ENCODE results near the gene VAPB. TPM values are rescaled to one million over a fixed set of nuclear protein-coding genes. Genes with fewer than 3 reads are reported as not detected.

The VAPB gene
- total RNA-seq, 1 donor from 2014 or later = 53.8 TPM

DNA sequence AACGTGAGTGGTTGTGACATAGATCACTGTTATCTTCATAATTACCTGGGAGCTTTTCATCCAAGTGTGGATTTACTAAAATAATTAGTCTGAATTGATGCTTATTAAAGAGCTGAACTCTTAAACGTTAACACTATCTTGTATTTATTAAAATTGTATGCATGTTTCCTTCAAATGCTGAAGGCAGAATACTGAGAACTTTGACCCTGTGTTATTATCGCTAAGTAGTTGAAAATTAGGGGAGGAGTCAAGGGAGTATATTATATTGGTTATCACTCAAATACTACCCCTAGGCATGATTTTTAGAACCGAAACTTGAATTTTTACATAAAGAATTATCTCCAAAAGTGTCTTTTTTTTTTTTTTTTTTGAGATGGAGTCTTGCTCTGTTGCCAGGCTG is 5.8 kb downstream of the VAPB start:
- Mint-ChIP-seq H3K27ac (no peak overlapping the region), H3K9me3 (ENCODE audit: low read depth) (no peaks in the 10 kb centered on the region), H3K4me1 (ENCODE audit: low read depth) (peaks cover 21% of the 10 kb centered on the region), H3K27me3 (no peaks in the 10 kb centered on the region), H3K36me3 (ENCODE audit: insufficient read depth) (peaks cover 12% of the 10 kb centered on the region), H3K4me3 (ENCODE audit: low read depth) (no peak overlapping the region)
- no peak for DNase-seq (ENCODE audit: low spot score, unreplicated experiment)
- TF ChIP-seq, protein P1, sequence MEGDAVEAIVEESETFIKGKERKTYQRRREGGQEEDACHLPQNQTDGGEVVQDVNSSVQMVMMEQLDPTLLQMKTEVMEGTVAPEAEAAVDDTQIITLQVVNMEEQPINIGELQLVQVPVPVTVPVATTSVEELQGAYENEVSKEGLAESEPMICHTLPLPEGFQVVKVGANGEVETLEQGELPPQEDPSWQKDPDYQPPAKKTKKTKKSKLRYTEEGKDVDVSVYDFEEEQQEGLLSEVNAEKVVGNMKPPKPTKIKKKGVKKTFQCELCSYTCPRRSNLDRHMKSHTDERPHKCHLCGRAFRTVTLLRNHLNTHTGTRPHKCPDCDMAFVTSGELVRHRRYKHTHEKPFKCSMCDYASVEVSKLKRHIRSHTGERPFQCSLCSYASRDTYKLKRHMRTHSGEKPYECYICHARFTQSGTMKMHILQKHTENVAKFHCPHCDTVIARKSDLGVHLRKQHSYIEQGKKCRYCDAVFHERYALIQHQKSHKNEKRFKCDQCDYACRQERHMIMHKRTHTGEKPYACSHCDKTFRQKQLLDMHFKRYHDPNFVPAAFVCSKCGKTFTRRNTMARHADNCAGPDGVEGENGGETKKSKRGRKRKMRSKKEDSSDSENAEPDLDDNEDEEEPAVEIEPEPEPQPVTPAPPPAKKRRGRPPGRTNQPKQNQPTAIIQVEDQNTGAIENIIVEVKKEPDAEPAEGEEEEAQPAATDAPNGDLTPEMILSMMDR (IDR thresholded peaks at IDR 0.05; ENCODE audit: unreplicated experiment) = no peak

DNA sequence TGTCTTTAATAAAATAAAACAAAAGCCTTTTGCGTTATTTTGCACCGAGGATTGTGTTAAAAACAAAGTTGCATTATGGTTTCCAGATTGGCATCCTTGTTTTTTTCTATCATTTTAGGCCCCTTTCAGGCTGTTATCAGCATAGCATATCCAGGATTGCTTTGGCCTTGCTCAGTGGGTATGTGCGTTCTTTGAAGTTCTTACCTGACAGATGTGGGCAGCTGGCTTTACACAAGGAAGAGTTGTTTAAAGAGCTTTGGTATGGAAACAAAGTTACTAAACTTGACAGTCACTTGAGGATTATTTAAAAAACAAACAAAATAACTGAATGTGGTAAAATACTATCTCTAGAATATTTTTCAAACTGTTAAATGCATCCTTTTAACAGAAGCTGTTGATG is 6.6 kb downstream of the VAPB start:
- no peak for DNase-seq (ENCODE audit: low spot score, unreplicated experiment)
- no peak overlapping the region for H3K4me3 Mint-ChIP-seq (ENCODE audit: low read depth)
- H3K9me3 Mint-ChIP-seq (ENCODE audit: low read depth) = no peaks in the 10 kb centered on the region
- no peak overlapping the region for H3K27ac Mint-ChIP-seq
- H3K4me1 Mint-ChIP-seq (ENCODE audit: low read depth) = peaks cover 16% of the 10 kb centered on the region
- TF ChIP-seq, protein P1 (IDR thresholded peaks at IDR 0.05; ENCODE audit: unreplicated experiment) = no peak
- H3K36me3 Mint-ChIP-seq (ENCODE audit: insufficient read depth) = peaks cover 9% of the 10 kb centered on the region
- H3K27me3 Mint-ChIP-seq = no peaks in the 10 kb centered on the region

DNA sequence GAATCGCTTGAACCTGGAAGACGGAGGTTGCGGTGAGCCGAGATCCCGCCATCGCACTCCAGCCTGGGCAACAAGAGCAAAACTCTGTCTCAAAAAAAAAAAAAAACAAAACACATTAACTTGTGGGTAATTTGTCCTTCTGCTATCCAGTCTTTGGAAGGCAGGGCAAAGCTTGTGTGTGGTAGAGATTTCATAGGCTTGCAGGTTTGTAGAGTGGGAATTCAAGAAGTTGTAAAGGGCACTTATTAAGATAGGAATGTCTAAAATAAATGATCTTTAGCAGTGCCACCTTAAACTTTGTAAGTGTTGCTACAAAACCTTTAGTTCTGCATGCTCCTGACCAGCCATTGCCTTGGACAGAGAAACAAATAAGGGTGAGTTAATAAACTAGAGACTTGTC is 8.4 kb downstream of the VAPB start:
- TF ChIP-seq, protein P1 (IDR thresholded peaks at IDR 0.05; ENCODE audit: unreplicated experiment) = no peak
- H3K36me3 Mint-ChIP-seq (ENCODE audit: insufficient read depth) = peaks cover 4% of the 10 kb centered on the region
- DNase-seq (ENCODE audit: low spot score, unreplicated experiment) = no peak
- peaks cover 11% of the 10 kb centered on the region for H3K4me1 Mint-ChIP-seq (ENCODE audit: low read depth)
- no peaks in the 10 kb centered on the region for H3K27me3 Mint-ChIP-seq
- no peaks in the 10 kb centered on the region for H3K9me3 Mint-ChIP-seq (ENCODE audit: low read depth)
- H3K4me3 Mint-ChIP-seq (ENCODE audit: low read depth) = no peak overlapping the region
- no peak overlapping the region for H3K27ac Mint-ChIP-seq

DNA sequence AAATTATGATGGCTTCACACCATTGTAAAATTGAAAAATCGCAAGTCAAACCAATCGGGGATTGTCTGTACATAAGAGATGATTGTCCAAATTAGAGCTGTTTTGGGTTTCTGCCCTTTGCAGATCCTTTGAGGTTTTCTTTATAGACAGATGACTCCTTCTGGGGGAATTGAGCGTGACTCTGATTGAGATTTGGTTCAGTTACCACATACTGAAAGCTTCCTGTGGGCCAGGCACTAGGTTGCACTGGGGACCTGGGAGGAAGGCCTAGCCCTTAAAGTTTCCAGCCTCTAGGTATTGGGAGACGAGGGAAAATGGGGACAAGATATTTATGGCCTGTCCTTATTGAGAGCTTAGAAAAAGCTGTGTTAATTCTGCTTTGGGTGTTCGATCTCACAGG is 9.2 kb downstream of the VAPB start:
- no peak for DNase-seq (ENCODE audit: low spot score, unreplicated experiment)
- Mint-ChIP-seq H3K36me3 (ENCODE audit: insufficient read depth) (peaks cover 4% of the 10 kb centered on the region), H3K27ac (no peak overlapping the region)

DNA sequence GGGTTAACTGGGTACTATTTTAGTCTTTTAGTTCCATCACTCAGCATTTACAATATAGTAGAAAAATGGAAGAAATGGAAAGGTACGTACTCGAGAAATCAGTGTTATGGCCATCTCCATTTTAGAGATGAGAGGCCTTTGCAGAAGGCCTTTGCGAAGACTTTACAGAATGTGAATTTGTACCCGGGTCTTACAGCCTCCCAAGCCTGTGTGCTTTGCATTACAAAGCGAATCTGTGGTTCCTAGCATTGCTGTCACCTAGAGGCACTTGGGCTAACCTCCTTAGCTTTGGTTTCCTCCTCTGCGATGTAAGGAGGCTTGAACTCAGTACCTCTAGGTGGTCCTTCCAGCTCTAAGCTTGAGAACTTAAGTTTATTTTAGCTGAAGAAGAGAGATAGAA is 10.9 kb downstream of the VAPB start:
- Mint-ChIP-seq H3K9me3 (ENCODE audit: low read depth) (no peaks in the 10 kb centered on the region), H3K4me3 (ENCODE audit: low read depth) (no peak overlapping the region), H3K27me3 (no peaks in the 10 kb centered on the region), H3K4me1 (ENCODE audit: low read depth) (peaks cover 11% of the 10 kb centered on the region), H3K27ac (no peak overlapping the region), H3K36me3 (ENCODE audit: insufficient read depth) (peaks cover 3% of the 10 kb centered on the region)
- TF ChIP-seq, protein P1 (IDR thresholded peaks at IDR 0.05; ENCODE audit: unreplicated experiment) = no peak
- DNase-seq (ENCODE audit: low spot score, unreplicated experiment) = no peak

More for the DNA sequence above, 9.2 kb downstream of the VAPB start:
- TF ChIP-seq, protein P1 (IDR thresholded peaks at IDR 0.05; ENCODE audit: unreplicated experiment) = no peak
- Mint-ChIP-seq H3K9me3 (ENCODE audit: low read depth) (no peaks in the 10 kb centered on the region), H3K4me3 (ENCODE audit: low read depth) (no peak overlapping the region), H3K4me1 (ENCODE audit: low read depth) (peaks cover 11% of the 10 kb centered on the region), H3K27me3 (no peaks in the 10 kb centered on the region)

Data from progenitor cell of endocrine pancreas (in vitro differentiated cells).